Nephron (organoid): Measurements from ENCODE around the gene CD248.
A peak's percentile ranks its signal among the peaks of the same experiment; 100 is the strongest.

Experiments
- H3K27ac Mint-ChIP-seq, 3 experiments: 2 replicates each; pipeline ENCODE4 v1.8.0; 2020; ENCODE audit warnings: mixed read lengths in 3 of 3, mild to moderate bottlenecking in 2 of 3, moderate library complexity in 1 of 3
- H3K27me3 Mint-ChIP-seq: 2 replicates; pipeline ENCODE4 v1.8.0; 2021; ENCODE audit warnings: low read depth, mild to moderate bottlenecking, moderate library complexity, mixed read lengths
- H3K36me3 Mint-ChIP-seq: 2 replicates; pipeline ENCODE4 v1.8.0; 2020; ENCODE audit warnings: low read depth, mixed read lengths
- H3K4me1 Mint-ChIP-seq: 2 replicates; pipeline ENCODE4 v1.8.0; 2020; ENCODE audit warnings: mixed read lengths
- H3K4me3 Mint-ChIP-seq, 3 experiments: 2 replicates each; pipeline ENCODE4 v1.8.0; 2020; ENCODE audit warnings: mild to moderate bottlenecking in 3 of 3, mixed read lengths in 3 of 3, moderate library complexity in 2 of 3
- H3K9me3 Mint-ChIP-seq: 2 replicates; pipeline ENCODE4 v1.8.0; 2020; ENCODE audit warnings: mixed read lengths
- CTCF ChIP-seq, 3 experiments: fragments of 200-600 bp; sonication (generic); IDR thresholded peaks; one replicate each; pipeline ENCODE4 v1.5.0; 2021; ENCODE audit warnings: antibody characterized with exemption in 3 of 3; ENCODE audit not compliant: unreplicated experiment in 3 of 3

CD248 gene

DNA sequence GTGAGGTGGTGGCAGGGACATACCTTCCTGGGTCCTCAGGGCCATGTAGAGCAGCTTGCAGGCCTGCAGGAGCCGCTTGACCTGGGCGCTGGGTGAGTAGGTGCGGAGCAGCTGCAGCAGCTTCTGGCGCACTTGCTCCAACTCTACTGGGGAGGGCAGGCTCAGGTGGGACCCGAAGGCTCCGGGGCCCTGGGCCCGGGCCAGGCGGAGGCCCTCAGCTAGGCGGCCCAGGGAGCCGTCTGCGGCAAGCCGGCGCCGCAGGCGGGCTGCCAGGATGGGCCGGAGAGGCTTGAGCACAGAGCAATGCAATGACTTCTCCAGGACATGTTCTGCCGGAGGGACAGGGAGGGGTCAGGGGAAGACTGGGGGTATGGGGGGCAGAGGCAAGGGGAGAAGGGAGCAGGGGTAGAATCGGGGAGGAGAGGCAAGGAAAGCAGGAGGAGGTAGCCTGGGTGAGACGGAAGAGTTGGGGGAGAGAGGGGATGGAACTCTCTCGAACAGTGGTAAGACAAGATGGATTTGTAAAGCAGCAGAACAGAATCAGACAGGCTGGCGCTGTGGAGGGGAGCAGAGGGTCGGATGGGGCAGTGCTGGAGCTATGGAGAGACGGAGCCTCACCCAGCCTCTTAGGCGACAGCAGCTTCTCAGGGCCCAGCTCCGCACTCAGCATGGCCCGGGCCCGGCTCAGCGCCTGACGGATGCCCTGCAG lies 17.2 kb upstream of the CD248 start:
- H3K36me3 Mint-ChIP-seq: peaks cover 5% of the 10 kb centered on the region
- H3K4me1 Mint-ChIP-seq: peaks cover 15% of the 10 kb centered on the region
- H3K4me3 Mint-ChIP-seq: peak overlapping the region; percentile 35 to 70 (median 57)
- no peaks in the 10 kb centered on the region for H3K9me3 Mint-ChIP-seq
- TF ChIP-seq CTCF (IDR thresholded peaks at IDR 0.05; ENCODE audit: unreplicated experiment in 3 of 3): no peak
- H3K27me3 Mint-ChIP-seq: peaks cover 6% of the 10 kb centered on the region
- no peak overlapping the region for H3K27ac Mint-ChIP-seq

DNA sequence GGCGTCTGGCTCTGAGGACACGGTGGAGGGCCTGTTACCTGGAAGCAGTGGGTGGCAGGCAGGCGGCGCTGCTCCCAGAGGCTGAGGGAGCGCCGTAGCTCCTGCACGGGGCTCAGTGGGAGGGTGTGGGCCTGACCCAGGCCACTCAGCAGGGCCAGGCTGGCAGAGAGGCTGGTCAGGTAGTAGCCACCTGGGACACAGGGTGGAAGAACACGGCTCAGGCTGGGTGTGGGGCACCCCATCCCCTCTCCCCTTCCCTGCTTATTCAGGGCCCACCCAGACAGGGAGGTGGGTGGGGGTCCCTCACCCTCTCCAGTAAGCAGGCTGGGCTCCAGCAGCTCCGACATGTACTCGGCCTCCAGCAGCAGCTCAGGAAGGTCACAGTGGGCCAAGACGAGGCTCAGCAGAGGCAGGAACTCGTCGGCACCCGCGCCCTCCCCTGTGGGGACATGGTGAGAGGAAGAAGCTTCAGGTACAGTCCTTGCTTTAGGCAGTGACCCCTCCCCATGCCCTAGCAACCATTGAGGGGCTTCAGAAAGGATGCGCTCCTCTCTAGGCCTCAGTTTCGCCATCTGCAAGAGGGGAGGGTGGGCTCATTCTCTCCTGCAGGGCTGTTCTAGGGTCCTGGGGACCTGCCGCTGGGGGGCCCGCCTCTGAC lies 16.5 kb upstream of the CD248 start:
- Mint-ChIP-seq H3K36me3 (no peaks in the 10 kb centered on the region), H3K4me1 (peaks cover 19% of the 10 kb centered on the region), H3K9me3 (no peaks in the 10 kb centered on the region), H3K27me3 (peaks cover 6% of the 10 kb centered on the region), H3K4me3 (no peak overlapping the region), H3K27ac (no peak overlapping the region)
- TF ChIP-seq CTCF (IDR thresholded peaks at IDR 0.05; ENCODE audit: unreplicated experiment in 3 of 3): no peak

DNA sequence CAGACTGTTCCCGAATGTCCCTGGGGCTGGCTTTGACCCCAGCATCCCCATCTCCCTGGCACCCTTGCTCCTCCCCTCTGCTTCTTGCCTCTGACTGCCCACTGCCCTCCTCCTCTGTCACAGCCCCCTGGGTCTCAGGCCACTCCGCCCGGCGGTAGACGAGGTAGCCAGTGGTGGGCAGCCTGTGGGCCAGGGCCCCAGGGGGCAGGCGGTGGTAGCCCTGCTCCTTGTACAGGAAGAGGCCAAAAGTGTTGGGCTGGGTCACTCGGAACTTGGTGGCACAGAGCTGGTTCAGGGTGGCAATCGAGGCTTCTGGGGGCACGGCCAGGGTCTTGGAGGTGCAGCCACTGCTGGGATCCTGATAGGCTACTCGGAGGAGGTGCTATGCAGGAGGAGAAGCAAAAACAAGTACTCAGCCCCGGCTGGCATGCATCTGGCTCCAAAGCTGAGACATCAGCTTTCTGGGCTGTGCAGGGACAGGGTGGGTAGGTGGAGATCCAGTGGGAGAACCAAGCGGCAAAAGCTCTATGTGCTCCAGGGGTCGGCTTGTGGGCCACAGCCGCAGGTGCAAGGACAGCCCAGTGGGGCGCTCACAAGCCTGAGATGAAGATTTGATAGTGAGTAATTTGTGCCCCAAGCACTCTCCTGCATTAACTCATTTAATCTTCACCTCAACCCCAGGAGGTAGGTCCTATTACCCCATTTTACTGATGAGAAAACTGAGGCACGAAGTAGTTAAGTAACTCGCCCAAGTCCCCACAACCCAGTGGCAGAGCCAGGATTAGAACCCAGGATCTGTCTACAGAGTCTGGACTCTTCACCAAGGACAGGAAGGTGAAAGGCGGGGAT lies 15.8 kb upstream of the CD248 start:
- H3K9me3 Mint-ChIP-seq: no peaks in the 10 kb centered on the region
- no peaks in the 10 kb centered on the region for H3K36me3 Mint-ChIP-seq
- no peak for TF ChIP-seq CTCF (IDR thresholded peaks at IDR 0.05; ENCODE audit: unreplicated experiment in 3 of 3)
- H3K4me3 Mint-ChIP-seq: no peak overlapping the region
- peaks cover 6% of the 10 kb centered on the region for H3K27me3 Mint-ChIP-seq
- H3K4me1 Mint-ChIP-seq: peaks cover 24% of the 10 kb centered on the region
- no peak overlapping the region for H3K27ac Mint-ChIP-seq

GRCh38 chr11:66331542-66332370 lies 14.9 kb upstream of the CD248 start:
- peaks cover 3% of the 10 kb centered on the region for H3K27me3 Mint-ChIP-seq
- TF ChIP-seq CTCF (IDR thresholded peaks at IDR 0.05; ENCODE audit: unreplicated experiment in 3 of 3): no peak
- no peak overlapping the region for H3K4me3 Mint-ChIP-seq
- H3K36me3 Mint-ChIP-seq: no peaks in the 10 kb centered on the region
- H3K9me3 Mint-ChIP-seq: no peaks in the 10 kb centered on the region
- H3K4me1 Mint-ChIP-seq: peaks cover 22% of the 10 kb centered on the region
- H3K27ac Mint-ChIP-seq: no peak overlapping the region

GRCh38 chr11:66330931-66331330 lies 14.1 kb upstream of the CD248 start:
- no peak for TF ChIP-seq CTCF (IDR thresholded peaks at IDR 0.05; ENCODE audit: unreplicated experiment in 3 of 3)
- no peak overlapping the region for H3K27ac Mint-ChIP-seq
- no peaks in the 10 kb centered on the region for H3K27me3 Mint-ChIP-seq
- no peaks in the 10 kb centered on the region for H3K36me3 Mint-ChIP-seq
- no peaks in the 10 kb centered on the region for H3K9me3 Mint-ChIP-seq
- H3K4me3 Mint-ChIP-seq: no peak overlapping the region
- peaks cover 17% of the 10 kb centered on the region for H3K4me1 Mint-ChIP-seq
